GM23338 (cell line): ENCODE data around the gene CEBPE. TPM values are rescaled to one million over a fixed set of nuclear protein-coding genes. Genes with fewer than 3 reads are reported as not detected.

ENCODE experiments used
- ATAC-seq: fragments of 200-7000 bp; cut with Tn5 transposase; 3 replicates; pipeline ENCODE4 v1.9.1; 2020
- DNase-seq: peaks from one replicate; pipeline ENCODE4 v3.0.0-alpha.2; 2015; ENCODE audit warnings: low spot score
- H2AFZ ChIP-seq: fragments of 200-600 bp; sonication (generic); 2 replicates; pipeline ENCODE4 v1.8.0; 2016; ENCODE audit warnings: antibody characterized with exemption, mild to moderate bottlenecking, moderate library complexity
- H3F3A ChIP-seq: fragments of 200-600 bp; sonication (generic); replicated peaks from 2 replicates; pipeline ENCODE4 v1.8.0; 2017; ENCODE audit warnings: antibody characterized with exemption, mixed run types, low read depth
- H3K27ac ChIP-seq: fragments of 200-600 bp; sonication (generic); 2 replicates; pipeline ENCODE4 v1.6.1; 2016; ENCODE audit warnings: low read depth
- H3K27me3 ChIP-seq: fragments of 200-600 bp; sonication (generic); 2 replicates; pipeline ENCODE4 v1.8.0; 2016; ENCODE audit warnings: mild to moderate bottlenecking, mixed run types, moderate library complexity; ENCODE audit not compliant: insufficient read depth
- H3K36me3 ChIP-seq: fragments of 200-600 bp; sonication (generic); 2 replicates; pipeline ENCODE4 v1.8.0; 2016; ENCODE audit warnings: mild to moderate bottlenecking; ENCODE audit not compliant: insufficient read depth
- H3K4me1 ChIP-seq: fragments of 200-600 bp; sonication (generic); 2 replicates; pipeline ENCODE4 v1.8.0; 2016; ENCODE audit warnings: mild to moderate bottlenecking, moderate library complexity; ENCODE audit not compliant: insufficient read depth
- H3K4me2 ChIP-seq: fragments of 200-600 bp; sonication (generic); 2 replicates; pipeline ENCODE4 v1.7.1; 2017; ENCODE audit warnings: mixed run types
- H3K4me3 ChIP-seq: fragments of 200-600 bp; sonication (generic); 2 replicates; pipeline ENCODE4 v1.6.1; 2016; ENCODE audit warnings: mixed run types
- H3K79me2 ChIP-seq: fragments of 200-600 bp; sonication (generic); replicated peaks from 2 replicates; pipeline ENCODE4 v1.8.0; 2017; ENCODE audit warnings: mild to moderate bottlenecking; ENCODE audit not compliant: insufficient read depth
- H3K9me2 ChIP-seq: fragments of 200-600 bp; sonication (generic); 2 replicates; pipeline ENCODE4 v1.8.0; 2017; ENCODE audit not compliant: insufficient read depth
- H4K20me1 ChIP-seq: fragments of 200-600 bp; sonication (generic); replicated peaks from 2 replicates; pipeline ENCODE4 v1.8.0; 2017; ENCODE audit warnings: mild to moderate bottlenecking; ENCODE audit not compliant: insufficient read depth
- H3K27ac Mint-ChIP-seq: 2 replicates; pipeline ENCODE4 v1.8.0; 2020; ENCODE audit warnings: inconsistent platforms, mild to moderate bottlenecking, moderate library complexity, mixed read lengths
- H3K27me3 Mint-ChIP-seq: 3 replicates; pipeline ENCODE4 v1.8.0; 2022; ENCODE audit warnings: low read depth, mild to moderate bottlenecking, moderate library complexity, mixed read lengths, inconsistent platforms; ENCODE audit not compliant: insufficient read depth, poor library complexity
- H3K36me3 Mint-ChIP-seq: 3 replicates; pipeline ENCODE4 v1.8.0; 2021; ENCODE audit warnings: low read depth, mild to moderate bottlenecking, inconsistent platforms, moderate library complexity, mixed read lengths
- H3K4me1 Mint-ChIP-seq: 3 replicates; pipeline ENCODE4 v1.8.0; 2020; ENCODE audit warnings: mild to moderate bottlenecking, inconsistent platforms, mixed read lengths
- H3K4me3 Mint-ChIP-seq: 3 replicates; pipeline ENCODE4 v1.8.0; 2021; ENCODE audit warnings: moderate library complexity, mild to moderate bottlenecking, inconsistent platforms, mixed read lengths
- H3K9me3 Mint-ChIP-seq: 3 replicates; pipeline ENCODE4 v1.8.0; 2020; ENCODE audit warnings: moderate library complexity, mild to moderate bottlenecking, inconsistent platforms, mixed read lengths
- ETS1 ChIP-seq: IDR thresholded peaks from 2 replicates; pipeline ENCODE4 v1.6.1; 2016; ENCODE audit warnings: antibody characterized with exemption
- STAT1 ChIP-seq: IDR thresholded peaks from one replicate; pipeline ENCODE4 v1.6.1; 2016; ENCODE audit warnings: antibody characterized with exemption; ENCODE audit not compliant: unreplicated experiment
- ZNF462 ChIP-seq: fragments of 250-450 bp; sonication (Bioruptor Pico); IDR thresholded peaks from 2 replicates; pipeline ENCODE4 v1.5.0; 2020; ENCODE audit warnings: mild to moderate bottlenecking, moderate library complexity
- polyA plus RNA-seq: library from polyadenylated mRNA; unstranded; fragments of >200 nt; fragmentation: Nextera tagmentation; extraction: Ambion mirVana; gene quantifications from 2 replicates; pipeline ENCODE4 v1.2.1, GENCODE V29; 2016
- total RNA-seq: library from RNA; depleted of rRNA; stranded (reverse); fragments of >200 nt; shearing (Covaris generic); gene quantifications from 2 replicates; pipeline ENCODE4 v1.2.3, GENCODE V29; 2014

The CEBPE gene
- total and polyA plus RNA-seq, 2 experiments from 2014 or later = not detected

GRCh38 chr14:23146980-23147379, 27.9 kb upstream of the CEBPE start:
- Histone ChIP-seq H3K79me2 (no peaks in the 10 kb centered on the region), H4K20me1 (peaks cover 5% of the 10 kb centered on the region; the same call in 1 of the 2 replicates), H3K9me2 (peaks cover 6% of the 10 kb centered on the region; the same call in 1 of the 2 replicates), H3K27me3 (no peaks in the 10 kb centered on the region), H3K27ac (no peak overlapping the region), H3F3A (0 out of 2 replicates have a peak, but pooled peaks cover 3% of the 10 kb centered on the region), H3K4me3 (no peak overlapping the region), H3K4me1 (no peaks in the 10 kb centered on the region), H2AFZ (no peak overlapping the region), H3K4me2 (no peak overlapping the region), H3K36me3 (peaks cover 20% of the 10 kb centered on the region)
- no peak for TF ChIP-seq STAT1
- TF ChIP-seq ZNF462 (CRISPR knock-in tag) = no peak
- ATAC-seq (no peak), DNase-seq (no peak)
- Mint-ChIP-seq H3K36me3 (peaks cover 61% of the 10 kb centered on the region), H3K9me3 (no peaks in the 10 kb centered on the region; the same call in 2 of the 3 replicates), H3K27ac (no peak overlapping the region), H3K4me1 (peaks cover 7% of the 10 kb centered on the region), H3K27me3 (peaks cover 2% of the 10 kb centered on the region), H3K4me3 (no peak overlapping the region)

- H3K27ac ChIP-seq = no peak overlapping the region
- no peak for TF ChIP-seq ETS1
- TF ChIP-seq ZNF462 (CRISPR knock-in tag) = no peak
Observed at GRCh38 chr14:23146351-23146910, 27.4 kb upstream of the CEBPE start.

More at GRCh38 chr14:23146351-23146910, 27.4 kb upstream of the CEBPE start:
- H3K4me2 ChIP-seq = no peak overlapping the region
- Mint-ChIP-seq H3K4me3 (no peak overlapping the region), H3K27me3 (peaks cover 2% of the 10 kb centered on the region), H3K27ac (peak overlapping the region; percentile 14; the same call in 1 of the 2 replicates), H3K9me3 (no peaks in the 10 kb centered on the region; the same call in 2 of the 3 replicates), H3K36me3 (peaks cover 66% of the 10 kb centered on the region), H3K4me1 (peaks cover 7% of the 10 kb centered on the region)
- no peak overlapping the region for H2AFZ ChIP-seq
- H3K4me3 ChIP-seq = no peak overlapping the region
- peaks cover 24% of the 10 kb centered on the region for H3K36me3 ChIP-seq
- H4K20me1 ChIP-seq = peaks cover 5% of the 10 kb centered on the region; the same call in 1 of the 2 replicates
- no peaks in the 10 kb centered on the region for H3K4me1 ChIP-seq
- H3K79me2 ChIP-seq = no peaks in the 10 kb centered on the region
- H3K27me3 ChIP-seq = no peaks in the 10 kb centered on the region
- peaks cover 6% of the 10 kb centered on the region; the same call in 1 of the 2 replicates for H3K9me2 ChIP-seq
- no peak for ATAC-seq
- DNase-seq = no peak
- H3F3A ChIP-seq = 0 out of 2 replicates have a peak, but pooled peaks cover 3% of the 10 kb centered on the region
